ENCODE data around the gene FIP1L1.

Gene FIP1L1

DNA sequence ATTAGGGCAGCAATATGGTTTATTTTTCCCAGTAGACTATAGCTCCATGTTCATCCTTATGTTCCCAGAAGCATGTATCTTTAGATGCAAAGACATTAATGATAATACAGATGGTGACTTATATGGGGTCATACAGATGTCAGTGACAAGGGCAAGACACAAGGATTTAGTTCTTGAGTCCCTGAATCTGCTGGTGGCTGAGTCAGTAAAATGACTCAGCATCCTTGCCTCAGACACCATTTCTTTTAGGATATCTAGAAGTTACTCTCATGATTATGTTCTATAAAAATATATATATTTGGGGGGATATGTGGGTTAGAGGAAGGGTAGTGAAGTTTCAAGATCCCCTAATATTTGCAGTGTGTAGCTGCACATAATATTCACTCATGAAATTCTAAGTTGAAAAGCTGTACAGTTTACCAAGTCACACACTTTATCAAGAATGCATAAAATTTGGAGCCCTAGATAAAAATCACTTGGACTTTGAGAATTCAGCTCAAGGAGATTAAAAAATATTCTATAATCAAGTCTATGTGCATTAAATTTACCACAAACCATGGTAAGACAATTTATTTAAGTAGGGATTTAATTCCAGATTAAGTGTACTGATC lies 111.9 kb downstream of the FIP1L1 start:
- in situ Hi-C loops (cut with HindIII; ENCODE audit: low pct_ligation_motif_present, low sequenced_read_pairs): no loop called here
- no peaks in the 10 kb centered on the region for H3K27me3 ChIP-seq (replicated peaks)
- H3K4me3 ChIP-seq (ENCODE audit: low read depth, low read length): no peak overlapping the region
- TF ChIP-seq CTCF (IDR thresholded peaks at IDR 0.05; ENCODE audit: low read depth, low read length, missing control alignments): no peak
- no peaks in the 10 kb centered on the region for H3K36me3 ChIP-seq (replicated peaks)
- DNase-seq: peak; percentile 68
- H3K27ac ChIP-seq: peak overlapping the region; percentile 37

DNA sequence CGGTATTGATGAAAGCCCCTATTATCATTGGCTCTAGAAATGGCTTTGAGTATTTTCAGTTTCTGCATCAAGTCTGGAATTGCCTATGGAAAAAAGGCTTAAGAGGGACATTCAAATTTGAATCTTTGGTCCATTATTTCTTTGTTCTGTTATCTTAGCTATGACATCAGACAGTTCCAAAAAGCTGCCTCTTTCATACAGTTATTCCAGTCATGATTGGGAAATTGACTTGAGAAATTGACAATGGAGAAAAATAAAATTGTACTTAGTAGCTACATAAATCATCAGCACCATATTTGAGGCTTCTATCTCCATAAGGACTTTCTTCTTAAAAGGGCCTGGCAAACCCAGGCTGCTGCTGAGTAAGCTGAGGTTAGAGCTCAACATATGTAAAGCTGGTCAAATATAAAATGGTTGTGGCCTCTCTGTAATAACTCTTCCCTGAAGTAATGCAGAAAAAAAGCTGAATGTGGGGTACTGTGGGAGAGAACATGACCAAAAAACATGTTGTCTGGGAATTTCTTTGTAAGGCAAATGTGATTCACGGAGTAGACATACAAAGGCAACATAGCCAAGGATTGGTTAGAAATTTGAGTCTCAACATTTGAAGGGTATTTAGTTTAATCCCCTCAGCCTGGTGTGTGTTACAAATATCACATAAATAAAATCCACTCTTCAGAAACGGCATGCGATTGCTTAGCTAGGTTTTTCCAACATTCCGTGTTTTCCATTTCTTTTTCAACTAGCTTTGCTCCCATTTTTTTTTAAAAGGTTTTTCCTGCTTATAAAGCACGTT lies 112.9 kb downstream of the FIP1L1 start:
- no peak for TF ChIP-seq CTCF (IDR thresholded peaks at IDR 0.05; ENCODE audit: low read depth, low read length, missing control alignments)
- no peak overlapping the region for H3K4me3 ChIP-seq (ENCODE audit: low read depth, low read length)
- H3K27ac ChIP-seq: no peak overlapping the region
- no peak for DNase-seq
- in situ Hi-C loops (cut with HindIII; ENCODE audit: low pct_ligation_motif_present, low sequenced_read_pairs): no loop called here
- no peaks in the 10 kb centered on the region for H3K36me3 ChIP-seq (replicated peaks)
- no peaks in the 10 kb centered on the region for H3K27me3 ChIP-seq (replicated peaks)

DNA sequence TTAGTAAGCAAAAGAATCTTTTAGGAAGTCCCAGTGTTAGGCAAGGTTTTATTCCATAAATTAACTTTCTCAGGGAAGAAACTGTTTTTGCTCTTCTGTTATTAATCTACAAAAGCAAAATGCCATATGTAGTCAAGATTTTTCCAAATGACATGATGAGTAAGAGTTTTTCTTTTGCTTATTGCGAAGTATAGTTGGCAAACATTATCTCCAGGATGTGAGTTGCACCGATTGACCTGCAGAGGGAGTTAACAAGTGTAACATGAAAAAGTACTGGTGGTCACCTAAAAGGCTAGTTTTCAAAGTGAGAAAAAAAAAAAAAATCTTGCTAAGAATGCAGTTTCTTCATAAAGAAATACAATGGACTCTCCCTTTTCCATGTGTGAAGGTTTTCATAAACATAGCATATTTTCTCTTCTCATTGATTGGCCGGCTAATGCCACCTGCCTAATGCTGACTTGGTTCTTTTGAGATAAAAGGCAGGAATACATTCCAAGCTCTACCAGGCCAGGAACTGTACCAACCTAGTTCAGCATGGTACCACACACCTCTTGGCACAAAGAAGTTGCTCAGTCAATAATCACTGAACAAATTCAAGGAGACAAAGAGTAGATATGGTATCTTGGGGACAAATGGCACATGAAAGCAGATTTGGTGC lies 113.7 kb downstream of the FIP1L1 start:
- H3K27ac ChIP-seq: no peak overlapping the region
- TF ChIP-seq CTCF (IDR thresholded peaks at IDR 0.05; ENCODE audit: low read depth, low read length, missing control alignments): peak; percentile 68
- in situ Hi-C loops (cut with HindIII; ENCODE audit: low pct_ligation_motif_present, low sequenced_read_pairs): no loop called here

GRCh38 chr4:53494851-53495250 lies 117.4 kb downstream of the FIP1L1 start:
- H3K4me3 ChIP-seq (ENCODE audit: low read depth, low read length): no peak overlapping the region
- no peak for TF ChIP-seq CTCF (IDR thresholded peaks at IDR 0.05; ENCODE audit: low read depth, low read length, missing control alignments)
- no peaks in the 10 kb centered on the region for H3K27me3 ChIP-seq (replicated peaks)
- H3K36me3 ChIP-seq (replicated peaks): no peaks in the 10 kb centered on the region
- no peak for DNase-seq
- no peak overlapping the region for H3K27ac ChIP-seq
- in situ Hi-C loops (cut with HindIII; ENCODE audit: low pct_ligation_motif_present, low sequenced_read_pairs): no loop called here

More for the DNA sequence above, 113.7 kb downstream of the FIP1L1 start:
- DNase-seq: peak; percentile 84
- Histone ChIP-seq H3K36me3 (replicated peaks) (no peaks in the 10 kb centered on the region), H3K27me3 (replicated peaks) (no peaks in the 10 kb centered on the region), H3K4me3 (ENCODE audit: low read depth, low read length) (no peak overlapping the region)

DNA sequence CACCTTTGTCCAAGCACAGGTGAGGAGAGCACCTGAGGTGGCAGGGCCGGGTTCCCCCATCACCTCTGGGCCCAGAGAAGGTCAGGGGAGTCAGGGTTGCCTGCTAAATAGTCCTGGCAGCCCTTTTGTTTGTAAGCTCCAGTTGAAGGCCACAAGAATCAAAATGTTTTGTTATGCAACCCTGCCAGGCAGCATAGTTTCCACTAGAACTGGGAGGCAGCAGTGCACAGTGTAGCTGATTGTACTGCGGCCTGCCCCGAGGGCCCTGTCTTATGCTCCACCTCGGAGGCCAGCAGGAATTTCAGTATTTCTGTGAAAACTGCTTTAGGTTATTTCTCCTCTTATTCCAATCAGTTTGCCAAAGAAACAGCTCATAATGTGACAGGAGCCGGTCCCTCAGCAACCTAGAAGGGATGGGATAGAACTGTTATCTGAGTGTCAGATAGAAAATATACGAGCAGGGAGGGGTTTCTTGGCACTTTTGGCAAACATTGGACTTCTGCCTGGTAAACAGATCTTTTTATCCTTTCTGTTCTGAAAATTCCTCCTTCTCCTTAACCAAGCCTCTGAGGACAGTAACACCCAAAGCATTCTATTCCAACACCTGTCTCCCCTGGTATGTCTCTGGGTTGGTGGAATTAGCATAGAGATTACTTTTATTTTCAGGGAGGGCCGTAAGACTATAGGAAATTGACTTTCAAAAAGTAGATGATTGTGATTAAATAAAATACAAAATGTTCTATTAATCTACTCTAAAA lies 120.2 kb downstream of the FIP1L1 start:
- no peaks in the 10 kb centered on the region for H3K27me3 ChIP-seq (replicated peaks)
- no peaks in the 10 kb centered on the region for H3K36me3 ChIP-seq (replicated peaks)
- in situ Hi-C loops (cut with HindIII; ENCODE audit: low pct_ligation_motif_present, low sequenced_read_pairs): no loop called here
- DNase-seq: no peak
- no peak for TF ChIP-seq CTCF (IDR thresholded peaks at IDR 0.05; ENCODE audit: low read depth, low read length, missing control alignments)
- no peak overlapping the region for H3K4me3 ChIP-seq (ENCODE audit: low read depth, low read length)
- no peak overlapping the region for H3K27ac ChIP-seq
